SK-N-SH treated with all-trans-retinoic acid at 6 μM for 48 hours (cell line): ENCODE measurements around the gene CBL.

ENCODE experiments used
- ARNTL ChIP-seq: fragments of 450-650 bp; formaldehyde crosslinking; IDR thresholded peaks from 2 replicates; pipeline ENCODE4 v1.5.0; 2020; ENCODE audit warnings: low read depth, mild to moderate bottlenecking, moderate library complexity, borderline replicate concordance
- ESRRG ChIP-seq: fragments of 250-450 bp; sonication (Bioruptor Pico); IDR thresholded peaks from 2 replicates; pipeline ENCODE4 v1.6.1; 2021; ENCODE audit warnings: mild to moderate bottlenecking
- ISL1 ChIP-seq: fragments of 250-450 bp; sonication (Bioruptor Pico); IDR thresholded peaks from 2 replicates; pipeline ENCODE4 v2.1.2; 2022; ENCODE audit warnings: mild to moderate bottlenecking, moderate library complexity
- PATZ1 ChIP-seq: fragments of 250-450 bp; sonication (Bioruptor Pico); IDR thresholded peaks from 2 replicates; pipeline ENCODE4 v1.8.0; 2020; ENCODE audit warnings: mild to moderate bottlenecking, moderate library complexity, borderline replicate concordance
- ZNF70 ChIP-seq: fragments of 450-650 bp; formaldehyde crosslinking; IDR thresholded peaks from 2 replicates; pipeline ENCODE4 v1.5.0; 2020; ENCODE audit warnings: mild to moderate bottlenecking, moderate library complexity
- TF ChIP-seq, protein P1 (sequence below): fragments of 250-450 bp; sonication (Bioruptor Pico); IDR thresholded peaks from 2 replicates; pipeline ENCODE4 v1.5.0; 2020; ENCODE audit warnings: mild to moderate bottlenecking, moderate library complexity
- TF ChIP-seq, protein P2 (sequence below): fragments of 250-450 bp; sonication (Bioruptor Pico); IDR thresholded peaks from 2 replicates; pipeline ENCODE4 v1.5.1; 2021; ENCODE audit warnings: mild to moderate bottlenecking, moderate library complexity

GRCh38 chr11:119318240-119319135, 112.3 kb downstream of the CBL start:
- TF ChIP-seq PATZ1 (CRISPR knock-in tag): no peak
- TF ChIP-seq ARNTL (CRISPR knock-in tag): no peak
- TF ChIP-seq ISL1 (CRISPR knock-in tag): no peak
- TF ChIP-seq ESRRG (CRISPR knock-in tag): no peak
- no peak for TF ChIP-seq ZNF70
- TF ChIP-seq, protein P1, sequence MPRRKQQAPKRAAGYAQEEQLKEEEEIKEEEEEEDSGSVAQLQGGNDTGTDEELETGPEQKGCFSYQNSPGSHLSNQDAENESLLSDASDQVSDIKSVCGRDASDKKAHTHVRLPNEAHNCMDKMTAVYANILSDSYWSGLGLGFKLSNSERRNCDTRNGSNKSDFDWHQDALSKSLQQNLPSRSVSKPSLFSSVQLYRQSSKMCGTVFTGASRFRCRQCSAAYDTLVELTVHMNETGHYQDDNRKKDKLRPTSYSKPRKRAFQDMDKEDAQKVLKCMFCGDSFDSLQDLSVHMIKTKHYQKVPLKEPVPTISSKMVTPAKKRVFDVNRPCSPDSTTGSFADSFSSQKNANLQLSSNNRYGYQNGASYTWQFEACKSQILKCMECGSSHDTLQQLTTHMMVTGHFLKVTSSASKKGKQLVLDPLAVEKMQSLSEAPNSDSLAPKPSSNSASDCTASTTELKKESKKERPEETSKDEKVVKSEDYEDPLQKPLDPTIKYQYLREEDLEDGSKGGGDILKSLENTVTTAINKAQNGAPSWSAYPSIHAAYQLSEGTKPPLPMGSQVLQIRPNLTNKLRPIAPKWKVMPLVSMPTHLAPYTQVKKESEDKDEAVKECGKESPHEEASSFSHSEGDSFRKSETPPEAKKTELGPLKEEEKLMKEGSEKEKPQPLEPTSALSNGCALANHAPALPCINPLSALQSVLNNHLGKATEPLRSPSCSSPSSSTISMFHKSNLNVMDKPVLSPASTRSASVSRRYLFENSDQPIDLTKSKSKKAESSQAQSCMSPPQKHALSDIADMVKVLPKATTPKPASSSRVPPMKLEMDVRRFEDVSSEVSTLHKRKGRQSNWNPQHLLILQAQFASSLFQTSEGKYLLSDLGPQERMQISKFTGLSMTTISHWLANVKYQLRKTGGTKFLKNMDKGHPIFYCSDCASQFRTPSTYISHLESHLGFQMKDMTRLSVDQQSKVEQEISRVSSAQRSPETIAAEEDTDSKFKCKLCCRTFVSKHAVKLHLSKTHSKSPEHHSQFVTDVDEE (CRISPR knock-in tag): no peak
- TF ChIP-seq, protein P2, sequence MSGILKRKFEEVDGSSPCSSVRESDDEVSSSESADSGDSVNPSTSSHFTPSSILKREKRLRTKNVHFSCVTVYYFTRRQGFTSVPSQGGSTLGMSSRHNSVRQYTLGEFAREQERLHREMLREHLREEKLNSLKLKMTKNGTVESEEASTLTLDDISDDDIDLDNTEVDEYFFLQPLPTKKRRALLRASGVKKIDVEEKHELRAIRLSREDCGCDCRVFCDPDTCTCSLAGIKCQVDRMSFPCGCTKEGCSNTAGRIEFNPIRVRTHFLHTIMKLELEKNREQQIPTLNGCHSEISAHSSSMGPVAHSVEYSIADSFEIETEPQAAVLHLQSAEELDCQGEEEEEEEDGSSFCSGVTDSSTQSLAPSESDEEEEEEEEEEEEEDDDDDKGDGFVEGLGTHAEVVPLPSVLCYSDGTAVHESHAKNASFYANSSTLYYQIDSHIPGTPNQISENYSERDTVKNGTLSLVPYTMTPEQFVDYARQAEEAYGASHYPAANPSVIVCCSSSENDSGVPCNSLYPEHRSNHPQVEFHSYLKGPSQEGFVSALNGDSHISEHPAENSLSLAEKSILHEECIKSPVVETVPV: no peak
